ENCODE results near the gene DHRS7C.

Gene DHRS7C, protein sequence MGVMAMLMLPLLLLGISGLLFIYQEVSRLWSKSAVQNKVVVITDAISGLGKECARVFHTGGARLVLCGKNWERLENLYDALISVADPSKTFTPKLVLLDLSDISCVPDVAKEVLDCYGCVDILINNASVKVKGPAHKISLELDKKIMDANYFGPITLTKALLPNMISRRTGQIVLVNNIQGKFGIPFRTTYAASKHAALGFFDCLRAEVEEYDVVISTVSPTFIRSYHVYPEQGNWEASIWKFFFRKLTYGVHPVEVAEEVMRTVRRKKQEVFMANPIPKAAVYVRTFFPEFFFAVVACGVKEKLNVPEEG

DNA sequence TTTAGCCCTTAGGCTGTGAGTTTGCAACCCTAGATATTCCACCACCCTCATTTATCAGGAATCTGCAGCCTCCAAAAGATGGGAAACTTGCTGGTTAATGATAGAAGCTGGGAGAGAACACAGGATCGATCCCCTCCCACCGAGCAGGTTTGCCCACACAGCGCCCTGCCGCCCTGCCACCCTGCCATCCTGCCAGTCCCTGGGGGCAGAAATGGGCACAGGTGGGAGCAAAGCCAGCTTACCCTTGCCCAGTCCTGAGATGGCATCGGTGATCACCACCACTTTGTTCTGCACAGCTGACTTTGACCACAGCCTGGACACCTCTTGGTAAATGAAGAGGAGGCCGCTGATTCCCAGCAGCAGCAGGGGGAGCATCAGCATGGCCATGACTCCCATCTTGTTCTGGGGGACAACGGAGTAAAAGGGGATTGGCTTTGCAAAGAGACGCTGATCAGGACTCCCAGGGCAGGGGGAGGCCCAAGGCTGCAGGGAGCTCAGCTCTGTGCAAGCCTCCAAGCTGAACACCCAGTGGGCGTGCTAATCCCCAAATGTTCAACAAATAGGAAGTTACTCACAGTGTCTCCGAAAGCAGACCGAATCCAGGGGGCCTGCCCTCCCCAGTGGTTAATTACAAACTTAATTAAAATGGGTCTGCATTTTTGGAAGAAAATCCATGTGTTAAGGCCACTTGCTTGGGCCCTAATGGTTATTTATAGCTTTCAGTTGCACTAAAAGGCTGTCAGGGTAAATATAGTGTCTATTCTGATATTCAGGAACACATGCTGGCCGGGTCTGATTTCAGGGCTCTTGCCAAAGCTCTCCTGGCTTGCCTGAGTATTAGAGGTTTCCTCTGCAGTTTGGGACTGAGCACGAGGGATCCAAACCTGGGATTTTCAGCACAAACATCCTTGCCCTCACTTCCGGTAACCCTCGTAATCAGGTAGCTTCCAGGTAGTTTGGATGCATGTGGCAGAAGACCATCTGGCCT, at the start of gene DHRS7C:
TSS of gene DHRS7C (minus strand) at position 704 of the 988 bp plus-strand sequence. CDS start at position 396, 308 bp downstream.
- DNase-seq = no peak

DNA sequence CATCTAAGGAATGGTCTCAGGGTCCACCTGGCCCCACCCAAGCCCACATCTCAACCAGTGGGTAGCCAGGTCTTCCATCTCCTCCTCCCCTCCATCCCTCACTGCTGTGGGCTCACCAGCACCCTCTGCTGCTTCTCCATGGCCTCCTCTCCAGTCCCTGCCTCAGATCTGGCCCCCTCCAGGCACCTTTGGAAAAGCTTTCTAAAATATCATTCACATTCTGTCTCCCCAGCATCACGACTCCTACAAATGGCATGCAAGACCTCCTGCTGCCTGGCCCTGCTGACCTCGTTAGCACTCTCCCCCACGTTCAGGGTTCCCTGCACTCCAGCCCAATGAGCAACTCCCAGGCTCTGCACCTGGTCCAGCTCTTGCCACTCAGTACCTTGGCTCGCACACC, 48.0 kb upstream of the DHRS7C start:
- no peak for DNase-seq

DNA sequence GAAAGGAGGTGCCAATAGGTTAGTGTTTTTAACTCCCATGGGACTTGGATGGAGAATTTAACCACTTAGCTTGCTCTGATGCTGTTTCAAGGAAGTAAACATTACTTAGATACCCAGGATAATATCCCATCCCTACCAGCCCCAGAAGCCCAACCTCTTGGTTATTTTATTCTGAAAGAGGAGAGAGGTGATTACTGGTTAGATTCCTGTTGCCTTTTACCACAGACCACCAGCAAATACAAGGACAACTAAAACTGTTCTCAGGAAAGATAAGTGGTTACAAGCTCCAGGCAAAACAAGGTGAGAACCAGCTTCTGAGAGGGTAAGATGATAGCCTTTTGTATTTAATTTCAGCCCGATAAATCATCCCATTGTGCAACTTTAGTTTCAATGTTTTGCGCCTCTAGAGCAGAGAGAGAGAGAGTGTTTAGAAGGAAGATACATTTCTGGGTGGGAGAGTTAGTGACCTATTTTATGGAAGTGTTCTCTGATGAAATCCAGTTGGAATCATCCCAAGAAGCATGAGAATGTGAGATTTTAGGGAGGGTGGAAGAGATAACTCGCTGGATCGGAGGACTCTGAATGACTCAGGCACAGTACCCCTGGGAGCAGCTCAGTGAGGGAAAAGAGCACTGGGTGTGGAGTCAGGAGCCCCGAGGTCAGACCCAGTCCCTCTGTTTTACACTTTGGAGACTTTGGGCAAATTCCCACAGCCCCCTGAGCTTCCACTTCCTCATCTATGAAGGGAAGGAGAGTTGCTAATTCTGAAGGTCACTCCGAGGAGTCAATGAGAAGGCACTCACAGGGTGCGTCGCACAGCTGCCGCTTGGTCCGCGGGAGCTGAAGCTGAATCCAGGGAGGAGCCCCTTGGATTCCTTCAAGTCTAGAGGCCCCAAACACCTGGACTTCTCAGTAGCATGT, 46.4 kb upstream of the DHRS7C start:
- DNase-seq = no peak

DNA sequence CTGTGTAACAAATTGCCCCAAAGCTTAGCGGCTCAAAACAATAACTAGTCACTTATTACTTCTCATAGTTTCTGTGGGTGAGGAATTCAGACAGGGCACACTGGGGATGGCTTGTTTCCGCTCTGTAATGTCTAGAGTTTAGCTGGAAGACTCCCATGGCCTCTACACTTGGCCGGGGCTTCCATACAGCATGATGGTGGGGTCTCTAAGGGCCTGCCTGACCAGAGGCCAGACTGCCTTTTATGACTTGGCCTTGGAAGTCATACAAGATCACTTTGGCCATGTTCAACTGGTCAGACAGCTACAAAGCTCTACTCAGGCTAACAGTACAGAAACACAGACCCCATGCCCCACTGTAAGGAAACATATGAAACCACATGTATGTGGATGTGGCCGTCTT, 42.5 kb upstream of the DHRS7C start:
- DNase-seq = no peak

DNA sequence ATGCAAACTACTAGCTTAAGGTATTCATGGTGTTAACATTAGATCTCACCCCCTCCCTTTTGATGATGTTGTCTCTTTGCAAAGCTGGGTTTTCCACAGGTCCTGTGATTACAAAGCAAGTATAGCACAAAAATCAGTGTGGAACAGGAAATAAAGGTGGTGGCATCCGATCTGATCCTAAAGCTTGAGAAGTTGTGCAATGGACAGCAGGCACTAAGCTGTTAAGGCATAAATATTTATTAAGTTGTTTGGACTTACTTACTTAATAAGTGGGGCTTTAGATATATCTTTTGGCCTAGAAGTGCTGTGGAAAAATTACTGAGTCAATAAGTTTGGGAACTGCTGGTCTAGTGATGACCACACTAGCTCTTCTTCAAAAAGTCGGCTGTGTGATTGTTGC, 39.3 kb upstream of the DHRS7C start:
- no peak for DNase-seq

DNA sequence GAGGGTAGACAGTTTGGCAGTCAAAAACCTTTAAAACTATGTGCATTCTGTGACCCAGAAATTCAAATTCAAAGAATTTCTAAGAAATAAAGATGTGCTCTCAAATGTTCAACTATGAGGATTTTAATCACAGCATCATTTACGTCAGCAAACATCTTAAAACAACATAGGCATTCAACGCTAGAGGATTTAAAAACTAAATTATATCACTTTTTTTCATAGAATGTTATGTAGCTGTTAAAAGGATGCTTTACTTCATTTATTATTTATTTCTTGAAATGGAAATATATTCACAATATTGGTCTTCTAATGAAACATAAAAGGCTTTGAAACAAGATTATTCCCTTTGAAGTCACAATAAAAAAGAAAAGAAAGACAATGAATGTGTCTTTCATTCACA, 38.0 kb upstream of the DHRS7C start:
- no peak for DNase-seq

DNA sequence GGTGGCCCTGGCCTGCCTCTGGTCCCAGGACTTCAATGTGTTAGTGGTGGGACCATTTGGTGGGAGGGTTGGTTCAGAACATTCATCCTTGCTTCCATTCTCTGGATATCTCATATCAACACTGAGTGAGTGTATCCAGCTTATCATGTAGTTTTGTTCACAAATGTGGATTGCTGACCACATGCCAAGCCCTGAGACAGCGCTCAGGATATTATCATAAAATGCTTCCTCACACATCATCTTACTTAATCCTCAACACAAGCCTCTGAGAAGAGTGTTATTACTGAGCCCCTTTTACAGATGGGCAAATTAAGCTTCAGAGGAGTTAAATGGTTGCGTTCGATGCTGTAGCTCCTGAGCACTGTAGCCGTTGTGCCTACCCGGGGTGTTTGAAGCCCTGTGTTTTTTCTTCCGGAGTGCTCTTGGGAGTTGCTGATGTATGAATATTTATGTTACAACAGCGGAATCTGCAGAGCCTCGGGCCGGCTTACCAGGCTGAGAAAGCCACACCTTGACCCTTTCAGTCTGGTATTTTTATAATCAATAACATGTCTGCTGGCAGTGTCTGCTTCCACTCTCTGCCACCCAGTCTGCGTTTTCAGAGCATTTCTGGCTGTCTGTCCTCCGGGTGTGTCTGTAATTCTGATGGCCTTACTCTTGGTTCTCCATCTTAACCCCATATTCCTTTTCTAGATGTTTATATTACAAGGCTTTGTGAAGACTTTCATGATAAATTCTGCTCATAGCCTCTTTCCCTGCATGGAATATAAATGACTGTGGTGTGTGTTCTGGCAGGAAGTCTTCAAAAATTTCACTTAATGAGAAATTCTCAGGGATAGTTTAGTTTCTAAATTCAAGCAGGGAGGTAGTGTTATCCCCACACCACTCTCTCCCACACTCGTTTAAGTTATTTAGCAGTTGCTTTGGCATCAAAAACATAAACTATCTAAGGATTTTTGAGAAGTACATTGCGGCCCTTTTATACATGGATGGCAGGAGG, 37.2 kb upstream of the DHRS7C start:
- DNase-seq = no peak

DNA sequence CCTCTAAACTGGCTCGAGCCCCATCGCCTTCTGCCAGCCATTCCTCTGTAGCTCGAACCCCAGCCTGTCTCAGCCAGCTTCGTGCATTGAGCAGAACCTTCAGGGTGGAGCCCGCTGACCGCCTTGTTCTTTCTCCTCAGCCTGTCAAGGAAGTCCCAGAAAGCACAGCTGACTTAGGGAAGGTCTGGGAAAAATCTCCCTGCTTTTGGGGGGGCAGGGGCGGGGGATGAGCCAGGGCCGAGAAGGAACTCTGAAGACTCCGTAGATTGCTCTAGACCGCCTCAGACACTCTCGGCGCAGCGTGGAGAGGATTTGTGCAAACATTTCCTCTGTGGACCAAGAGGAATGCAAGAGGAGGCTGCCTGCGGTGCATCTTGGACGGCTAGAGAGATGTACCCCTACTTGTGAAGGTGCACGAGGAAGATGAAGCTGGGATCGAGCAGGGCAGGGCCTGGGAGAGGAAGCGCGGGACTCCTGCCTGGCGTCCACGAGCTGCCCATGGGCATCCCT, 34.3 kb upstream of the DHRS7C start, which contains the start of gene GLP2R:
TSS of gene GLP2R (plus strand) at position 284 of the 510 bp plus-strand sequence. CDS start at position 424, 140 bp downstream.
- DNase-seq = no peak

DNA sequence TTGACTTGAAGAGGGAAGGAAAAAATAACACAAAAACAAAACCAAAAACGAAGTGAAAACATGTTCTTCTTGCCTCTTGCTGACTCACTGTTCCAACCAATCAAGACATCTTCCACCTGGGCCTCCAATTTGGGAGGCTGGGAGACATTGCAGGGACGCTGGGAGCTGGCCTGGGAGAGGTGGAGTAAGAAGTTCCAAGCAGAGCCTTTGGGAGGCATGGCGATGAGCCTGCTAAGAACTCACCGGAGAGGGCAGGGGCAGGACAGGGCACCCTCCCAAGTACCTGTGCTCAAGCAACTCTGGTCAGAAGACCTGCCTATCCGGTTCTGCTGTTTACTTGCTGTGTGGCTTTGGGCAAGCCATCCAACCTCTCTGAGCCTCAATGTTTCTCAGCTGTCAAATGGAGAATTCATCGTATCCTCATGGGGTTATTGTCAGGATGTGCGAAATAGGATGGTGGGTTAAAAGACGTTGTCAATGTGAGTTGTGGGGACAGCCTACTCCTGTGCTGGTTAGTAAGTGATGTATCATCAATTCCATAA, 33.5 kb upstream of the DHRS7C start:
- no peak for DNase-seq

DNA sequence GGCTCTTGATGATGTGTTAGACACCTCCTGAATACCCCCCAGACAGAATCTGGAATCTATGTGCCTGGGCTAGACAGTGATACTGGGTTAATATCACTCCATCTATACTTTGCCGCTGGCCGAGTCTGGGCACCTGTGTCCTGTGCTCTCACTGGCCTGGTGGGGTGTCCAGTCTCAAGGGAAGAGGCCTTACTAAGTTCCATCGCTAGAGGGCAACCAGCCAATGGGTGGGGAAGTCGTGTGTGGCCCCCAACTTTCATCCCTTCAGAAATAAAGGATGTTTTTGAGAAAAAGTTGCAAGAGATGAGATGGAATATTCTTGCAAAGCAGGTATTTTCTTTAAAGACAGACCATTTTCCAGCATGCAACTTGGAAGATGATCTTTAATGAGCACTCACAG, 32.7 kb upstream of the DHRS7C start:
- DNase-seq = no peak

DNA sequence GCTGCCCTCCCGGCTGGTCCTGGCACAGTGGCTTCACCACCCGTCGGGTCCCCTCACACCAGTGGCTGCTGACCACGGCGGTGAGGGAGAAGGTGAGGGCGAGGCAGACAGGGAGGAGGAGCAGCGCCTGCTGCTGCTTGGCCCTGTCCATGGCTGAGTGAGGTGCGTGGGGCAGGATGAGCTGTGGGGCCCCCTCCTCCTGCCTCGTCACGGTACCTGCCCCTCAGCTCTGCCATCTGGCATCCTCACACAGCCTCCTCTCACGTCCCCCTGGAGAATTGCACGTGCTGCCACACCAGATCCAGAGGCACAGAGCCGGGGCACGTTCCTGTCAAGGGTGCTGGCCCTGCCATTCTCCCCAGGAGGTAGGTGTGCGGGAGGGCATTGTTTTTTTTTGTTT, 30.5 kb upstream of the DHRS7C start, which contains the start of gene GSG1L2:
TSS of gene GSG1L2 (minus strand) at position 159 of the 400 bp plus-strand sequence. CDS start at position 151, 8 bp downstream.
- no peak for DNase-seq

DNA sequence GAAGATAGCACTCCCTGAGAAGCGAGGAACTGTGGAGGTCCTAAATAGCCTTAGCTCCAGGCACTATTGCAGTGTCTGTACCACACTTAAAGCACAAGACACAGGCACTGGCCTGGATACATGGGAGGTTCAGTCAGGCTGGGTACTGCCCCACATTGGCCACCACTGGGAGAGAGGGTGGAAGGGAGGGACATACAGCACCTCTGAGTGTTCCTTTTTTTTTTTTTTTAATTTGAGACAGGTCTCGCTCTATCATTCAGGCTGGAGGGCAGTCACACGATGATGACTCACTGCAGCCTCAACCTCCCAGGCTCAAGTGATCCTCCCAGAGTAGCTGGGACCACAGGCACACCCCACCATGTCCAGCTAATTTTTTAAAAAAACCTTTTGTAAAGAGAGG, 29.1 kb upstream of the DHRS7C start:
- DNase-seq = no peak

DNA sequence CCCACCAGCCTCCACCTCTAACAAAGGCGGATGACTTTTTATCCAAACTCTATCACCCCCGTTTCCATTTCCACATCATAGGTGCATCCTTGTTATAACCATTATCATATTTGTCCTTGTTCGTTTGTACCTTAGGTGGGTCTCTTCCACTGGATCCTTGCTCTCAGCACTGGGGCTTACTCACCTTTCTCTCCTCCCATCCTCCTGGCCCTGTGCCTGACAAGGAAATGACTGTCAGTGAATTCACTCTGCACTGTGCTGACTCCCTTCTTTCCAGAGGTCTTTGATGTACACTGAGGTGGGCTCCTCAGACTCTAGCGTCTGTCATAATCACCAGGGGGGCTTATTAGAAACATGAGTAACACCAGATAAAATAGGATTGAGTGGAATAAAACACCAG, 27.4 kb upstream of the DHRS7C start:
- no peak for DNase-seq

DNA sequence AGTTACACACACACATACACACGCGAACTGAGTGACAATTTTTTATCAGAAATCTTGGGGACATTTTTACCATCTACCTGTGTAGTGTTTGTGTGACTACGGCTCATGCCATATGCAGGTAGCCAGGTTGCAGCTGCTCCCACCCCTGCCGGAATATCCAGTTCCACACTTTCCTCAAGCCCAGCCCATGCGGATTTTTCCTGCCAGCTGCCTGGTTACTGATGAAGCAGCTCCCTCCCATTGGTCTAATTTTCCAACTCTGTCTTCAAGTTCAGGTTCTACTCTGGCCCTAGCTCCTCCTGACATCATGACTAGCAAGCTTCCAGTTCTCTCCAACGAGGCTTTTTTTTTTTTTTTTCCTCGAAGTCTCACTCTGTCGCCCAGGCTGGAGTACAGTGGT, 25.7 kb upstream of the DHRS7C start:
- no peak for DNase-seq

DNA sequence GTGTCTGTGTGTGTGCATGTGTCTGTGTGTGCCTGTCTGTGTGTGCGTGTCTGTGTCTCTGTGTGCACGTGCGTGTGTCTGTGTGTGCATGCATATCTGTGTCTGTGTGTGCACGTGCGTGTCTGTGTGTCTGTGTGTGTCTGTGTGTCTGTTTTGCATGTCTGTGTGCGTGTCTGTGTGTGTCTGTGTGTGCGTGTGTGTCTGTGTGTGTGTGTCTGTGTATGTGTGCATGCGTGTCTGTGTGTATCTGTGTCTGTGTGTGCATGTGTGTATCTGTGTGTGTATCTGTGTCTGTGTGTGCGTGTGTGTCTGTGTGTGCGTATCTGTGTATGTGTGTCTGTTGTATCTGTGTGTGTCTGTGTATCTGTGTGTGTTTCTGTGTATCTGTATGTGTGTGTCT, 25.1 kb upstream of the DHRS7C start:
- no peak for DNase-seq

DNA sequence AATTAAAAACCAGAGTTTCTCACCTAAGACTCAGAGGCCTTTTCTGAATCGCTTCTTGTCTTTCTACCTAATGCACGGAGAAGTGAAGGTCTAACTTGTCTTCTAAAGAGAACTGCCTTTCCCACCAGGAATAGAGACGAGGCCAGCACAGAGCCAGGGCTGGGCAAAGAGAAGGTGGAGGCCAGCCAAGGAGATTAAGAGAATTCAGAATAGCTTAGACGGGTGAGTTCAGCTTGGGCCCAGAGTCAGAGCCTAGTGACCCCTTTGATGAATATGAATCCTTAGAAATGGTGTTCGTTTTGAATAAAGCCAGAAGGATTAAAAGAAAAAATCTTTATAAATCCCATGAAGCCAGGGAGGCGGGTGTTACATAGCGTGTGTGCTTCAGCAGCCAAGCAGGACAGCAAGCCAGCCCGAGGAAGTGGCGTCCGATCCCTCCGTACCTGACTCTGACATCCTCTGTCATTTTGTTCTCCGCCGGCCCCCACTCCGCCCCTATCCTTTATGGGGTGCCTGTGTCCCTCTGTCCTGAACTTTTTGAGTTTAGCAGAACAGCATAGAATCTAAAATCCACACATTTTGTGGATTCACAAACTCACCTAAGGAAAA, 23.0 kb upstream of the DHRS7C start:
- no peak for DNase-seq

DNA sequence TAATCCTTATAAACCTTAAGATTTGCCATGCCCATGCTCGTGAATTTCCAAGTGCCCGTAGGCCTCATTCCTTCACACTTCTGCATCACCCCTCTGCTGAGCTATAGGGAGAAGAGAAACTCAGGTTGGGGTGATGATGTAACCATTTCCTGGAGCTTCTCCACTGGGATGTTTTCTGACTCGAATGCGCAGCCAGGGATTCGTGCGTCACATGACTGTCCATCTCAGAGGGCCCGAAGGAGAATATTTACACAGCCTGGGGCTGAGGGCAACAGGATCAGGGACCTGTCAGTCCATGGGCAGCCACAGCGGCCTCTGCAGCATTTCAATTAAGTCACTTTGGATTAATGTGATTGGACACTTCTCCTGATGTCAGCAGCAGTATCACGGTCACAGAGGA, 21.8 kb upstream of the DHRS7C start:
- no peak for DNase-seq

DNA sequence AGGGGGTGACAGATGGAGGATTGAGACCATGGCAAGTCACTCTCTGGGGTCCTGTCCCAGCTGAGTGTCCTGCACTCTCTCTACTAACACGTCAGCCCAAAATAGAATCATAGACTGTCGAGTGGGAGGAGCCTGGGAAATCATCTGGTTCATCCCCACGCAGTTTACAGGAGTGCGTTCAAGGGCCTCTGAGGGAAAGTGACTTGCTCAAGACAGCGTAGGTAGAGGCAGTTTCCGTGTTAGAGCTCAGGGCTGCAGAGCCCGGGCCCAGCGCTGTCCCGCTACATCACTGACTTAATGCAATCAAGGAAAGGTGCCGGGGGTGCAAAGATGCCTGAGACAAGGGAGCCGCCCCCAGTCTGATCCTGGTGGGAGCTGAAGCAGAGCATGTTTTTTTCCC, 20.1 kb upstream of the DHRS7C start:
- DNase-seq = no peak

DNA sequence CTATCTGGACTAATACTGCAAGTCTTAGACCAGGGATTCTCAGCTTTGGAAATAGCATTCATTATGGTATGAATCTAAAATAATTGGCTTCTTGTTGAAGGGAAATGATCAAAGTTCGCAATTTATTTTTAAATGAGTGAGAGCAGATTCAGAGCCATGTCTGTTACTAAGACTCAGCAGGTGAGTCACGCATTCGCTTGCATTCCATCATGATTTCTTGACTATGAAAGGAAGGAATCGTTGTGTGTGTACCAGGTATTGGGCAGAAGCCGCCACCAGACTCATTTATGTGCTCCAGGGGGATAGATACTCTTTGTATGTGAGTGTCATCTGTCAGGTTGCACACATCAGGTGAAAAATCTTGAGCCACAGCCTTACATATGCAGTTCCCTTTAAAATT, 19.7 kb upstream of the DHRS7C start:
- DNase-seq = no peak

Data from GF-D8 (cell line).